22Rv1 (cell line): ENCODE measurements around the gene ABCB10.

ENCODE experiments used
- CTCF ChIP-seq: fragments of 450-650 bp; IDR thresholded peaks from 2 replicates; pipeline ENCODE4 v1.5.1; 2017; ENCODE audit warnings: mild to moderate bottlenecking
- ZFX ChIP-seq: fragments of 450-650 bp; IDR thresholded peaks from 2 replicates; pipeline ENCODE4 v1.6.1; 2017; ENCODE audit warnings: antibody characterized with exemption, borderline replicate concordance

GRCh38 chr1:229579059-229579673 is 20.7 kb upstream of the ABCB10 start:
- TF ChIP-seq CTCF = no peak
- no peak for TF ChIP-seq ZFX
